H9 (cell line): Measurements from ENCODE around the gene INSIG1. TPM values are rescaled to one million over a fixed set of nuclear protein-coding genes. Genes with fewer than 3 reads are reported as not detected.

Experiments
- DNase-seq: peaks from one replicate; pipeline ENCODE4 v3.0.0-alpha.2; 2017
- H2AFZ ChIP-seq: one replicate; pipeline ENCODE4 v1.6.1; 2013; ENCODE audit warnings: mild to moderate bottlenecking, low read length, control low read depth, moderate library complexity
- H2AK5ac ChIP-seq: 2 replicates; pipeline ENCODE4 v1.6.1; 2013; ENCODE audit warnings: low read length, control low read depth, mixed read lengths; ENCODE audit not compliant: insufficient read length
- H2BK120ac ChIP-seq: one replicate; pipeline ENCODE4 v1.6.1; 2013; ENCODE audit warnings: low read depth, mild to moderate bottlenecking, low read length, control low read depth, inconsistent platforms; ENCODE audit not compliant: poor library complexity, severe bottlenecking
- H2BK12ac ChIP-seq: 2 replicates; pipeline ENCODE4 v1.6.1; 2013; ENCODE audit warnings: low read length, control low read depth, mixed read lengths, low read depth; ENCODE audit not compliant: insufficient read length
- H2BK15ac ChIP-seq: 2 replicates; pipeline ENCODE4 v1.6.1; 2013; ENCODE audit warnings: low read depth, low read length, control low read depth
- H2BK20ac ChIP-seq: one replicate; pipeline ENCODE4 v1.6.1; 2013; ENCODE audit warnings: low read depth, mild to moderate bottlenecking, low read length, control low read depth, inconsistent platforms; ENCODE audit not compliant: poor library complexity, severe bottlenecking
- H2BK5ac ChIP-seq: 2 replicates; pipeline ENCODE4 v1.6.1; 2013; ENCODE audit warnings: low read length, control low read depth, mixed read lengths; ENCODE audit not compliant: insufficient read length
- H3K14ac ChIP-seq: 2 replicates; pipeline ENCODE4 v1.6.1; 2013; ENCODE audit warnings: low read length, control low read depth; ENCODE audit not compliant: insufficient read depth
- H3K18ac ChIP-seq: 2 replicates; pipeline ENCODE4 v1.6.1; 2013; ENCODE audit warnings: low read depth, mild to moderate bottlenecking, mixed read lengths, low read length, control low read depth; ENCODE audit not compliant: insufficient read length
- H3K23ac ChIP-seq: 2 replicates; pipeline ENCODE4 v1.6.1; 2013; ENCODE audit warnings: low read length, control low read depth, mixed read lengths, low read depth; ENCODE audit not compliant: insufficient read length
- H3K23me2 ChIP-seq: 2 replicates; pipeline ENCODE4 v1.6.1; 2013; ENCODE audit warnings: low read depth, mild to moderate bottlenecking, mixed read lengths, low read length, control low read depth; ENCODE audit not compliant: insufficient read length, poor library complexity, severe bottlenecking
- H3K27ac ChIP-seq: 2 replicates; pipeline ENCODE4 v1.5.1; 2013; ENCODE audit warnings: low read length, control low read depth, mixed read lengths, low read depth; ENCODE audit not compliant: insufficient read length
- H3K27me3 ChIP-seq: 2 replicates; pipeline ENCODE4 v1.6.1; 2013; ENCODE audit warnings: low read length, control low read depth, inconsistent platforms; ENCODE audit not compliant: insufficient read depth
- H3K4ac ChIP-seq: 2 replicates; pipeline ENCODE4 v1.6.1; 2013; ENCODE audit warnings: low read depth, mild to moderate bottlenecking, control low read depth, inconsistent platforms, low read length, moderate library complexity
- H3K4me1 ChIP-seq: 2 replicates; pipeline ENCODE4 v1.6.1; 2013; ENCODE audit warnings: low read length, control low read depth, inconsistent platforms; ENCODE audit not compliant: insufficient read depth
- H3K4me2 ChIP-seq: 2 replicates; pipeline ENCODE4 v1.6.1; 2013; ENCODE audit warnings: low read length, control low read depth, mixed read lengths; ENCODE audit not compliant: insufficient read length, insufficient read depth
- H3K56ac ChIP-seq: 2 replicates; pipeline ENCODE4 v1.6.1; 2013; ENCODE audit warnings: low read depth, mild to moderate bottlenecking, mixed read lengths, low read length, control low read depth; ENCODE audit not compliant: insufficient read length
- H3K79me1 ChIP-seq: 2 replicates; pipeline ENCODE4 v1.6.1; 2013; ENCODE audit warnings: low read depth, mild to moderate bottlenecking, moderate library complexity, low read length, control low read depth, inconsistent platforms; ENCODE audit not compliant: insufficient read depth, poor library complexity, severe bottlenecking
- H3K79me2 ChIP-seq: 2 replicates; pipeline ENCODE4 v1.6.1; 2013; ENCODE audit warnings: low read length, control low read depth, inconsistent platforms; ENCODE audit not compliant: insufficient read depth
- H3K9ac ChIP-seq: 2 replicates; pipeline ENCODE4 v1.6.1; 2013; ENCODE audit warnings: low read length, control low read depth, mixed read lengths; ENCODE audit not compliant: insufficient read length; ENCODE audit errors: extremely low read depth
- H3K9me3 ChIP-seq: one replicate; pipeline ENCODE4 v1.6.1; 2013; ENCODE audit warnings: low read depth, low read length, inconsistent platforms; ENCODE audit not compliant: control insufficient read depth
- H3T11ph ChIP-seq: one replicate; pipeline ENCODE4 v1.6.1; 2013; ENCODE audit warnings: mild to moderate bottlenecking, low read length, control low read depth, inconsistent platforms
- H4K20me1 ChIP-seq: one replicate; pipeline ENCODE4 v1.6.1; 2013; ENCODE audit not compliant: control insufficient read depth, insufficient read length, insufficient read depth
- H4K5ac ChIP-seq: 2 replicates; pipeline ENCODE4 v1.6.1; 2013; ENCODE audit warnings: low read depth, mild to moderate bottlenecking, mixed read lengths, low read length, control low read depth; ENCODE audit not compliant: insufficient read length
- H4K8ac ChIP-seq: replicated peaks from 2 replicates; pipeline ENCODE4 v1.6.1; 2013; ENCODE audit warnings: low read length, control low read depth, mixed read lengths, low read depth; ENCODE audit not compliant: insufficient read length
- H4K91ac ChIP-seq: 2 replicates; pipeline ENCODE4 v1.6.1; 2013; ENCODE audit warnings: low read depth, mild to moderate bottlenecking, moderate library complexity, mixed read lengths, low read length, control low read depth; ENCODE audit not compliant: insufficient read length
- H3K27ac Mint-ChIP-seq, 3 experiments: 2 replicates in 2 of 3; 3 replicates in 1 of 3; pipeline ENCODE4 v1.8.0; 2020 to 2021; ENCODE audit warnings: mixed read lengths in 3 of 3, mild to moderate bottlenecking in 1 of 3, moderate library complexity in 1 of 3
- H3K27me3 Mint-ChIP-seq: 2 replicates; pipeline ENCODE4 v1.8.0; 2021; ENCODE audit warnings: low read depth, mild to moderate bottlenecking, moderate library complexity, mixed read lengths
- H3K36me3 Mint-ChIP-seq, 3 experiments: 2 replicates in 2 of 3; 3 replicates in 1 of 3; pipeline ENCODE4 v1.8.0; 2020 to 2021; ENCODE audit warnings: low read depth in 3 of 3, mixed read lengths in 3 of 3; ENCODE audit not compliant: insufficient read depth in 1 of 3
- H3K4me1 Mint-ChIP-seq, 2 experiments: 2 replicates each; pipeline ENCODE4 v1.8.0; 2020; ENCODE audit warnings: mixed read lengths in 2 of 2
- H3K4me3 Mint-ChIP-seq, 2 experiments: 2 replicates in 1 of 2; 3 replicates in 1 of 2; pipeline ENCODE4 v1.8.0; 2020 to 2021; ENCODE audit warnings: mild to moderate bottlenecking in 2 of 2, mixed read lengths in 2 of 2, moderate library complexity in 1 of 2
- H3K9me3 Mint-ChIP-seq, 2 experiments: 2 replicates in 1 of 2; 3 replicates in 1 of 2; pipeline ENCODE4 v1.8.0; 2020; ENCODE audit warnings: mild to moderate bottlenecking in 2 of 2, mixed read lengths in 2 of 2, moderate library complexity in 1 of 2
- total RNA-seq: library from RNA; stranded (reverse); gene quantifications from 2 replicates; pipeline ENCODE4 v1.2.1, GENCODE V29; 2021
- TF ChIP-seq, protein P1 (sequence below): fragments of 200-600 bp; sonication (generic); conservative IDR thresholded peaks from 3 replicates; pipeline ENCODE4 v1.8.0; 2021; ENCODE audit warnings: antibody characterized with exemption, mild to moderate bottlenecking

INSIG1 gene
- total RNA-seq, 1 experiment from 2014 or later, result 23.3 TPM

DNA sequence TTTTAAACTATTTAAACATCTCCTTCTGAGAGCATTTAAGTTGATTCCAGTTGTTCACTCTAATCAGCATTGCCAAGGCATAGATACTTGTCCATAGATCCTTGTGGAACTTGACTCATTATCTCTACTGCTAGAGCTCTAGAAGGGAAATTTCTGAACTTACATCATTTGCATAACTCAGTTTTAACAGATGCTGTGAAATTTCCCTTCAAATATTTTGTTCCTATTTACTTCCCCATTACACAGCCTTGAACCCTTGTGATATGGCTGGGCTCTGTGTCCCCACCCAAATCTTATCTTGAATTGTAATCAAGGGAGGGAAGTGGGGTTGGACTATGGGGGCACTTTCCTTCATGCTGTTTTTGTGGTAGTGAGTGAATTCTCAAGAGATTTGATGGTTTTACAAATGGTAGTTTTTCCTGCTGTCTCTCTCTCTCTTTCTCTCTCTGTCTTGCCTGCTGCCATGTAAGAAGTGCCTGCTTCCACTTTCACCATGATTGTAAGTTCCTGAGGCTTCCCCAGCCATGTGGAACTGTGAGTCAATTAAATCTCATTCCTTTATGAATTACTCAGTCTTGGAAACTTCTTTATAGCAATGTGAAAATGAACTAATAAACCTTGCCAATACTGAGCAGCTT, 25.4 kb downstream of the INSIG1 start:
- H2BK15ac ChIP-seq, result no peak overlapping the region
- H2BK120ac ChIP-seq, result no peak overlapping the region
- H3K9me3 Mint-ChIP-seq, result no peaks in the 10 kb centered on the region; a peak in 2 of 5 replicates
- no peaks in the 10 kb centered on the region for H3K9me3 ChIP-seq
- no peaks in the 10 kb centered on the region for H3K79me2 ChIP-seq
- H3K23me2 ChIP-seq, result no peaks in the 10 kb centered on the region
- H4K5ac ChIP-seq, result no peak overlapping the region
- H3K27ac Mint-ChIP-seq, result no peak overlapping the region
- no peak overlapping the region for H3K4ac ChIP-seq
- H3K18ac ChIP-seq, result no peak overlapping the region
- peaks cover 0 to 2% (median 1%) of the 10 kb centered on the region in 3 experiments; a peak in 3 of 7 replicates for H3K36me3 Mint-ChIP-seq
- no peak for DNase-seq
- no peak overlapping the region for H3K4me2 ChIP-seq
- no peak overlapping the region for H2AFZ ChIP-seq
- H4K91ac ChIP-seq, result no peak overlapping the region
- no peaks in the 10 kb centered on the region for H4K20me1 ChIP-seq
- H3K4me3 Mint-ChIP-seq, result no peak overlapping the region
- H2BK12ac ChIP-seq, result no peak overlapping the region
- peaks cover 34% of the 10 kb centered on the region for H3K27me3 Mint-ChIP-seq
- H3K79me1 ChIP-seq, result no peaks in the 10 kb centered on the region
- no peak overlapping the region for H3K14ac ChIP-seq
- H2BK20ac ChIP-seq, result no peak overlapping the region
- no peak overlapping the region for H2BK5ac ChIP-seq
- H3K4me1 Mint-ChIP-seq, result no peaks in the 10 kb centered on the region
- no peaks in the 10 kb centered on the region for H3K4me1 ChIP-seq
- no peak overlapping the region for H4K8ac ChIP-seq
- H3T11ph ChIP-seq, result no peak overlapping the region
- no peaks in the 10 kb centered on the region for H3K27me3 ChIP-seq
- no peak overlapping the region for H3K27ac ChIP-seq
- no peak overlapping the region for H3K9ac ChIP-seq
- H3K23ac ChIP-seq, result no peak overlapping the region
- TF ChIP-seq, protein P1, sequence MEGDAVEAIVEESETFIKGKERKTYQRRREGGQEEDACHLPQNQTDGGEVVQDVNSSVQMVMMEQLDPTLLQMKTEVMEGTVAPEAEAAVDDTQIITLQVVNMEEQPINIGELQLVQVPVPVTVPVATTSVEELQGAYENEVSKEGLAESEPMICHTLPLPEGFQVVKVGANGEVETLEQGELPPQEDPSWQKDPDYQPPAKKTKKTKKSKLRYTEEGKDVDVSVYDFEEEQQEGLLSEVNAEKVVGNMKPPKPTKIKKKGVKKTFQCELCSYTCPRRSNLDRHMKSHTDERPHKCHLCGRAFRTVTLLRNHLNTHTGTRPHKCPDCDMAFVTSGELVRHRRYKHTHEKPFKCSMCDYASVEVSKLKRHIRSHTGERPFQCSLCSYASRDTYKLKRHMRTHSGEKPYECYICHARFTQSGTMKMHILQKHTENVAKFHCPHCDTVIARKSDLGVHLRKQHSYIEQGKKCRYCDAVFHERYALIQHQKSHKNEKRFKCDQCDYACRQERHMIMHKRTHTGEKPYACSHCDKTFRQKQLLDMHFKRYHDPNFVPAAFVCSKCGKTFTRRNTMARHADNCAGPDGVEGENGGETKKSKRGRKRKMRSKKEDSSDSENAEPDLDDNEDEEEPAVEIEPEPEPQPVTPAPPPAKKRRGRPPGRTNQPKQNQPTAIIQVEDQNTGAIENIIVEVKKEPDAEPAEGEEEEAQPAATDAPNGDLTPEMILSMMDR, result no peak
- no peak overlapping the region for H2AK5ac ChIP-seq
- H3K56ac ChIP-seq, result no peak overlapping the region
